Left ventricle myocardium superior (tissue), 1 donor: ENCODE results near the gene CASP14. TPM values are rescaled to one million over a fixed set of nuclear protein-coding genes. Genes with fewer than 3 reads are reported as not detected.
"Not testable (repeated sequence)": the region's sequence is repeated elsewhere in the genome, so short reads cannot be mapped to it uniquely, and the experiment has no call there.

Source experiments
- ATAC-seq: fragments of 200-7000 bp; cut with Tn5 transposase; one replicate; pipeline ENCODE4 v1.9.1; 2020; ENCODE audit warnings: mild to moderate bottlenecking, moderate library complexity
- DNase-seq: peaks from one replicate; pipeline ENCODE4 v3.0.0-alpha.2; 2020
- intact Hi-C: fragments of 100-400 bp; cut with micrococcal nuclease; formaldehyde crosslinking; loops from one replicate; pipeline ENCODE4 v1.11.0; 2022
- long read RNA-seq: library from polyadenylated mRNA; unstranded; transcript quantifications from one replicate; pipeline ENCODE4 v2.0.0, GENCODE V29; 2021
- total RNA-seq: library from RNA; stranded (reverse); fragmentation: NEBNext Ultra II Directional; extraction: Animal tissue kit (Norgen Biotek cat#: 25700); gene quantifications from one replicate; pipeline ENCODE4 v1.2.1, GENCODE V29; 2021
- donor health status: DM: no; HTN: yes; CAD: no; lungs with severe emphysema.

The CASP14 gene
- not detected for total RNA-seq
- long read RNA-seq: 0 reads

DNA sequence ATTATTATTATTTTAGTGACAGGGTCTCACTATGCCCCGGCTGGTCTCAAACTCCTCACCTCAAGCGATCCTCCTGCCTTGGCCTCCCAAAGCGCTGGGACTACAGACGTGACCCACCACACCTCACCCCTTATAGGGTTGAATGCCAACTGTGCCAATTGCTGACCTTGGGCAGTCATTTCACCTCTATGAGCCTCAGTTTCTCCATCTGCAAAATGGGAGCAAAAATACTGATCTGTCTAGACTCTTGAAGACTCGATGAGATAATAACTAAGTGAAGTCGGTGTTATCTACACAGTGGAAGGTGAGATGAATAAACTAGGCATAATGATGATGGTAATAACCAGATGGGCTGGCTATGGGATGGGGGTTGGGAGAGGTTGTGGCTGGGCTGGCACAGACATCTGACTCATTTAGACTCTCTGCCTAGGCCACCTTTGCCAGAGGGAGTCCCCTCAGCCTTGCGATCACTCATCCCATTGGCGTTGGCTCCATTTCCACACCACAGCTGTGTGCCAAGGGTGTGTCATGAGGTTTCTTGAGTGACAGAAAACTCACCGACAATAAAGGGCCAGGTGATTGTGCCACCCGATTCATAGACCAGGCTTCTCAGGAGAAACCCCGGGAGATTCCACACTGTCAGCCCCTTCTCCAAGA lies at the start of gene CASP14:
CASP14 (plus strand) TSS at position 596 of the 657 bp plus-strand sequence. CDS start 2,772 bp downstream, outside the sequence.
- DNase-seq: no peak
- intact Hi-C loops: no loop called here
- ATAC-seq: no peak

DNA sequence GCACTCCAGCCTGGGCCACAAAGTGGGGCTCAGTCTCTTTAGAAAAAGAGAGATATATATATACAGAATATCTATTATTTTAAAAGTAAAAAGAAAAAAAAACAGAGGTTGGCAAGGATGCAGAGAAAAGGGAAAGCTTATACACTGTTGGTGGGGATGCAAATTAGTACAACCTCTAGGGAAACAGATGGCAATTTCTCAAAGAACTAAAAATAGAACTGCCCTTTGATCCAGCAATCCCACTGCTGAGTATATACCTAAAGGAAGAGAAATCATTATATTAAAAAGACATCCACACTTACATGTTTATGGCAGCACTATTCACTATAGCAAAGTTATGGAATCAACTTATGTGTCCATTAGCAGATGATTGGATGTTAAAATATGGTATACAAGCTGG lies 41.0 kb upstream of the CASP14 start:
- ATAC-seq (no peak), DNase-seq (no peak)
- intact Hi-C loops: no loop called here

- no peak for DNase-seq
- intact Hi-C loops: no loop called here
- ATAC-seq: no peak
These were observed 38.6 kb upstream of the CASP14 start for GRCh38 chr19:15010501-15011300.

DNA sequence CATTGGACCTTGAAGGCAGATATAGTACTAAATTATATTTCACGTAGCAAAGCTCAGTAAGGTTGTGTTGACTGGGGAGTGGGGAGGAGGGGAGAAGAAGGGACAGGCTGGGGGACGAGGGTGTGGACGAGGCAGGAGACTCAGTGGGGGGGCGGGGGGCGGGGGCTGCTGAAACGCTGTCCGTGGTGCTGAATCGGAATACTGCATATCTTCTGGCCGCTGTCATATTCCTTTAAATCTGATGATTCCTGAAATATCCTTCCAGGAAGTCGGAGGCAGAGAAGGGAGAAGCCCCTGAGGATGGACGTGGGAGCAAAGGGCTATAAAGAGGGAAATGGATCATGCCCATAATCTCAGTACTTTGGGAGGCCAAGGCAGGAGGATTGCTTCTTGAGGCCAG lies 34.7 kb upstream of the CASP14 start:
- ATAC-seq (no peak), DNase-seq (no peak)
- intact Hi-C loops: no loop called here

DNA sequence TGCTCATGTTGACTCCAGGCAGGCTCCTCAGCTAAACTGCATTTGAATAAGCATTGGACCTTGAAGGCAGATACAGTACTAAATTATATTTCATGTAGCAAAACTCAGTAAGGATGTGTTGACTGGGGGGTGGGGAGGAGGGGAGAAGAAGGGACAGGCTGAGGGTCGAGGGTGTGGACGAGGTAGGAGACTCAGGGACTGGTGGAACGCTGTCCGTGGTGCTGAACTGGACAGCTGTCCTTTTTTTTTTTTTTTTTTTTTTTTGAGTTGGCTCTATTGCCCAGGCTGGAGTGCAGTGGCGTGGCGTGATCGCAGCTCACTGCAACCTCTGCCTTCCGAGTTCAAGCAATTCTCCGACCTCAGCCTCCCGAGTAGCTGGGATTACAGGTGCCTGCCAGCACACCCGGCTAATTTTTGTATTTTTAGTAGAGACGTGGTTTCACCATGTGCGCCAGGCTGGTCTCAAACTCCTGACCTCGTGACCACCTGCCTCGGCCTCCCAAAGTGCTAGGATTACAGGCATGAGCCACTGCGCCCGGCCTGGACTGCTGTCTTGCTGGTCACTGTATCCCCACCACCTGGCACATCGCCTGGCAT lies 33.2 kb upstream of the CASP14 start:
- no peak for DNase-seq
- intact Hi-C loops: no loop called here

DNA sequence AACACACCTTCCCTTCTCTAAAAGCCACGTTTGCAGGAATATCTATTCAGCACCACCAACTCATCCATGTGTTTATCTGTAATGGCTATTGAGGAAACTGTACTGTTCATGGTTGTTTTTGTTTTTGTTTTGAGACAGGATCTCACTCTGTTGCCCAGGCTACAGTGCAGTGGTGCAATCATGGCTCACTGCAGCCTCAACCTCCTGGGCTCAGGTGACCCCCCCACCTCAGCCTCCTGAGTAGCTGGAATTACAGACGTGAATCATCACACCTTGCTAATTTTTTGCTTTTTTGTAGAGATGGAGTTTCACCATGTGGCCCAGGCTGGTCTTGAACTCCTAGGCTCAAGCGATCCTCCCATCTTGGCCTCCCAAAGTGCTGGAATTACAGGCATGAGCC lies 30.4 kb upstream of the CASP14 start:
- DNase-seq, ATAC-seq, intact Hi-C loops: not testable (repeated sequence)

More for the DNA sequence above, 33.2 kb upstream of the CASP14 start:
- ATAC-seq: no peak

- intact Hi-C loops: no loop called here
- ATAC-seq (no peak), DNase-seq (no peak)
These were observed 27.8 kb upstream of the CASP14 start for GRCh38 chr19:15021286-15022007.

GRCh38 chr19:15022752-15023151 lies 26.5 kb upstream of the CASP14 start:
- intact Hi-C loops: no loop called here
- DNase-seq (no peak), ATAC-seq (no peak)

DNA sequence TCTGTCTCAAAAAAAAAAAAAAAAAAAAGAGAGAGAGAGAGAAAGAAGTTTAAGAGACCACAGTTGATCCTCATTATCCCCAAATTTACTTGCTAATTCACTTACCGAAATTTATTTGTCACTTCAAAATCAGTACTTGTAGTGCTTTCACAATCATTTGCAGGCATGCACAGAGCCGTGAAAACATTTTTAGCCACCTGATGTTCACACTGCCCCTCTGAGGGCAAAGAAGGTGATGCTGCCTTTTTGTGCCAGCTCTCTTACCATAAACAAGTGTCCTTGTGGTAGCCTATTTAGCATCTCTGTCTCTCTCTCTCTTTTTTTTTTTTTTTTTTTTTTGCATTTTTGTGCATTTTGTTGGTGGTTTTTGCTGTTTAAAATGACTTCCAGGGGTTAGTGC lies 24.1 kb upstream of the CASP14 start:
- ATAC-seq (no peak), DNase-seq (no peak)
- intact Hi-C loops: no loop called here

GRCh38 chr19:15028490-15028889 lies 20.8 kb upstream of the CASP14 start:
- no peak for ATAC-seq
- intact Hi-C loops: no loop called here
- no peak for DNase-seq

- ATAC-seq: no peak
- intact Hi-C loops: no loop called here
- no peak for DNase-seq
These were observed 17.6 kb upstream of the CASP14 start for GRCh38 chr19:15031675-15032074.

GRCh38 chr19:15035795-15036311 lies 13.4 kb upstream of the CASP14 start:
- ATAC-seq (no peak), DNase-seq (no peak)
- intact Hi-C loops: no loop called here

GRCh38 chr19:15037586-15037985 lies 11.7 kb upstream of the CASP14 start:
- intact Hi-C loops: no loop called here
- no peak for DNase-seq
- no peak for ATAC-seq

GRCh38 chr19:15038294-15038693 lies 11.0 kb upstream of the CASP14 start:
- intact Hi-C loops: no loop called here
- DNase-seq: no peak
- peak; percentile 41 for ATAC-seq

DNA sequence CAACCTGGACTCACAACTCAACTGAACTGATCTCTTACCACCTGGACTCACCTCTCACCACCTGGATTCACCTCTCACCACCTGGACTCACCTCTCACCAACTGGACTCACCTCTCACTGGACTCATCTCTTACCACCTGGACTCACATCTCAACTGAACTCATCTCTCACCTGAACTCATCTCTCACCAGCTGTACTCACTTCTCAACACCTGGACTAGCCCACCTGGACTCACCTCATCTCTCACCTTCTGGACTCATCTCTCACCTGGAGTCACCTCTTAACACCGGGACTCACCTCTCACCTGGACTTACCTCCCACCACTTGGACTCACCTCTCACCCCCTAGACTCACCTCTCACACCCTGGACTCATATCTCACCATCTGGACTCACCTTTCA lies 7.3 kb upstream of the CASP14 start:
- ATAC-seq: no peak
- intact Hi-C loops: no loop called here
- no peak for DNase-seq

- ATAC-seq: no peak
- intact Hi-C loops: no loop called here
- no peak for DNase-seq
These were observed 6.5 kb upstream of the CASP14 start for GRCh38 chr19:15042826-15043225.

- ATAC-seq (no peak), DNase-seq (no peak)
- intact Hi-C loops: no loop called here
These were observed 3.8 kb upstream of the CASP14 start for GRCh38 chr19:15045506-15045905.

DNA sequence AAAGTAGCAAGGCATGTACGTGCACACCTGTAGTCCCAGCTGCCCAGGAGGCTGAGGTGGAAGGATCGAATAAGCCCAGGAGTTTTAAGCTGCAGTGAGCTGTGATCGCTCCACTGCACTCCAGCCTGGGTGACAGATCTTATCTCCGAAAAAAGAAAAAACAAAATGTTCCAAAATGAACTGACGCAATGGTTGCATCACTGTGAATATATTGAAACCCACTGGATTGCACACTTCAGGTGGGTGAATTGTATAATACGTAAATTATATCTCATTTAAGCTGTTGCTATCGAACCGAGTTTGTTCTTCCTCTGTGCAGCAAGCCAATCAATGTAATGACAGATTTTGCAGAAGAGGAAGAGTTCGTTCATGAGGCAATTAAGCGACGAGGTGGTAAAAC lies 1.6 kb upstream of the CASP14 start:
- no peak for DNase-seq
- intact Hi-C loops: no loop called here
- ATAC-seq: no peak

GRCh38 chr19:15048128-15048527 lies 1.2 kb upstream of the CASP14 start:
- intact Hi-C loops: no loop called here
- DNase-seq: no peak
- ATAC-seq: no peak

GRCh38 chr19:15050639-15051038 lies 1.4 kb downstream of the CASP14 start:
- DNase-seq (no peak), ATAC-seq (no peak)
- intact Hi-C loops: no loop called here
